ENCODE measurements around the gene FOXRED1.

DNA sequence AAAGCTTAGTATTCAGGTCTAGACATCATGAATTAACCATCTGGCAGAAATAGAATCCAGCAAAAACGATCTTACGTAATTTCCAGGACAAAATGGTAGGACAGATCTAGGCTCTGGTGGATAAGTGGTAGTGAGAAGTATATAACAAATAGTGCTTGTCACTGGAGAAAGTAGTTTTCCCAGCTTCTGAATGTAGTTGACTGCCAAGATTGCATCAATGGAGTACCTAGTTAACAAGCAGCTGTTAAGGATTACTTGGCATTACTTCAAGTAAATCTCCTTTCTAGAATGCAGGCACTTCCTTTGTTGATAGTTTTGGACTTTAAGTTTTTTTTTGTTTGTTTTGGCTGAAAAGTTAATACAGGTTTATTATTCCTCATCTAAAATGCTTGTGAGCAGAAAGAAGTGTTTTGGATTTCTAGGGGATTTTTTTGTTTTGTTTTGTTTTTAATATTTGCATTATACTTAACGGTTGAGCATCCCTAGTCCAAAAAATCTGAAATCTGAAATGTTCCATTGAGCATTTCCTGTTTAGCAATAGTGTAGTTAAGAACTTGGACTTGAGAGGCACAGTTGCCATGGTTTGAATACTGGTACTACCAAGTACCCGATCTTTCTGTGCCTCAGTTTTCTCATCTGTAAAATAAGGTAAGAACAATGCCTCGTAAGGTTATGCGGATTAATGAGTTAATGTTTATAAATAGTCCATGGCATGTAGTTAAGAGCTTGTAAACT is 37.1 kb upstream of the FOXRED1 start:
- TF ChIP-seq EZH2 (IDR thresholded peaks at IDR 0.05; ENCODE audit: insufficient read depth, low read length) = no peak
- TF ChIP-seq, protein P1, sequence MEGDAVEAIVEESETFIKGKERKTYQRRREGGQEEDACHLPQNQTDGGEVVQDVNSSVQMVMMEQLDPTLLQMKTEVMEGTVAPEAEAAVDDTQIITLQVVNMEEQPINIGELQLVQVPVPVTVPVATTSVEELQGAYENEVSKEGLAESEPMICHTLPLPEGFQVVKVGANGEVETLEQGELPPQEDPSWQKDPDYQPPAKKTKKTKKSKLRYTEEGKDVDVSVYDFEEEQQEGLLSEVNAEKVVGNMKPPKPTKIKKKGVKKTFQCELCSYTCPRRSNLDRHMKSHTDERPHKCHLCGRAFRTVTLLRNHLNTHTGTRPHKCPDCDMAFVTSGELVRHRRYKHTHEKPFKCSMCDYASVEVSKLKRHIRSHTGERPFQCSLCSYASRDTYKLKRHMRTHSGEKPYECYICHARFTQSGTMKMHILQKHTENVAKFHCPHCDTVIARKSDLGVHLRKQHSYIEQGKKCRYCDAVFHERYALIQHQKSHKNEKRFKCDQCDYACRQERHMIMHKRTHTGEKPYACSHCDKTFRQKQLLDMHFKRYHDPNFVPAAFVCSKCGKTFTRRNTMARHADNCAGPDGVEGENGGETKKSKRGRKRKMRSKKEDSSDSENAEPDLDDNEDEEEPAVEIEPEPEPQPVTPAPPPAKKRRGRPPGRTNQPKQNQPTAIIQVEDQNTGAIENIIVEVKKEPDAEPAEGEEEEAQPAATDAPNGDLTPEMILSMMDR (IDR thresholded peaks at IDR 0.05; ENCODE audit: insufficient read depth, low read depth, low read length) = no peak

All from astrocyte (in vitro differentiated cells and primary cell).